Measurements from ENCODE around the gene ELMO1. TPM values are rescaled to one million over a fixed set of nuclear protein-coding genes. Genes with fewer than 3 reads are reported as not detected.

ELMO1 gene
- total and polyA plus RNA-seq, 2 experiments from 2014 or later = 6.5 to 24.9 TPM

- DNase-seq (ENCODE audit: low spot score) = no peak
- ATAC-seq = no peak
- Mint-ChIP-seq H3K27me3 (ENCODE audit: insufficient read depth, low read depth, poor library complexity) (peaks cover 3% of the 10 kb centered on the region), H3K27ac (no peak overlapping the region), H3K4me1 (peaks cover 13% of the 10 kb centered on the region), H3K36me3 (ENCODE audit: low read depth) (peaks cover 14% of the 10 kb centered on the region; the same call in 2 of the 3 replicates), H3K4me3 (no peak overlapping the region), H3K9me3 (peaks cover 12% of the 10 kb centered on the region)
- Histone ChIP-seq H2AFZ (no peak overlapping the region), H3K4me1 (ENCODE audit: insufficient read depth) (peaks cover 6% of the 10 kb centered on the region; the same call in 1 of the 2 replicates), H3K9me2 (ENCODE audit: insufficient read depth) (no peaks in the 10 kb centered on the region; the same call in 1 of the 2 replicates), H3K27me3 (ENCODE audit: insufficient read depth) (no peaks in the 10 kb centered on the region), H3K27ac (ENCODE audit: low read depth) (no peak overlapping the region), H3K79me2 (replicated peaks; ENCODE audit: insufficient read depth) (no peaks in the 10 kb centered on the region), H4K20me1 (replicated peaks; ENCODE audit: insufficient read depth) (no peaks in the 10 kb centered on the region), H3F3A (replicated peaks; ENCODE audit: low read depth) (no peaks in the 10 kb centered on the region), H3K4me2 (no peak overlapping the region), H3K4me3 (no peak overlapping the region), H3K36me3 (ENCODE audit: insufficient read depth) (no peaks in the 10 kb centered on the region)
- TF ChIP-seq ZNF331 (CRISPR knock-in tag; IDR thresholded peaks at IDR 0.05; ENCODE audit: low read depth) (no peak), STAT1 (IDR thresholded peaks at IDR 0.05; ENCODE audit: unreplicated experiment) (no peak), EZH2 (IDR thresholded peaks at IDR 0.05; ENCODE audit: low read depth, unreplicated experiment) (no peak), EZH2phosphoT487 (IDR thresholded peaks at IDR 0.05; ENCODE audit: unreplicated experiment) (no peak), POLR2AphosphoS5 (IDR thresholded peaks at IDR 0.05; ENCODE audit: low read depth) (no peak), ETS1 (IDR thresholded peaks at IDR 0.05) (no peak), JUNB (IDR thresholded peaks at IDR 0.05; ENCODE audit: unreplicated experiment) (no peak), NANOG (IDR thresholded peaks at IDR 0.05; ENCODE audit: borderline replicate concordance) (no peak), CREB1 (CRISPR knock-in tag; IDR thresholded peaks at IDR 0.05; ENCODE audit: low read depth) (no peak), CTCF (conservative IDR thresholded peaks at IDR 0.05; ENCODE audit: low read depth in 2 of 2) (no peak), ZNF114 (CRISPR knock-in tag; IDR thresholded peaks at IDR 0.05) (no peak), REST (IDR thresholded peaks at IDR 0.05; ENCODE audit: unreplicated experiment) (no peak), ZNF462 (CRISPR knock-in tag; IDR thresholded peaks at IDR 0.05) (no peak)
These were observed 34.3 kb upstream of the ELMO1 start for GRCh38 chr7:37482953-37483352.

Data from GM23338 (cell line).